ENCODE results near the gene AKAP13. TPM values are rescaled to one million over a fixed set of nuclear protein-coding genes. Genes with fewer than 3 reads are reported as not detected.

AKAP13 gene
- polyA plus RNA-seq, 3 donors, result 47.9 to 99.7 (median 92.6) TPM

GRCh38 chr15:85733416-85733815 is 353.0 kb downstream of the AKAP13 start:
- no peaks in the 10 kb centered on the region for H3K27me3 Mint-ChIP-seq (ENCODE audit: low read depth in 3 of 3)
- H3K4me1 Mint-ChIP-seq, result no peaks in the 10 kb centered on the region

GRCh38 chr15:85737061-85737460 is 356.7 kb downstream of the AKAP13 start:
- H3K79me2 ChIP-seq (ENCODE audit: insufficient read depth, low read length), result peaks cover 6% of the 10 kb centered on the region
- no peaks in the 10 kb centered on the region for H3K4me1 ChIP-seq (ENCODE audit: control insufficient read depth in 1 of 2, insufficient read depth in 2 of 2, low read length in 2 of 2)
- no peak overlapping the region for H3K9ac ChIP-seq (ENCODE audit: insufficient read depth, low read length, poor library complexity, severe bottlenecking)
- no peak overlapping the region for H3K4me2 ChIP-seq (replicated peaks; ENCODE audit: extremely low read depth, low read length, poor library complexity, severe bottlenecking)
- 91% methylated on average over 4 of the region's 6 CpGs for WGBS (ENCODE audit: insufficient coverage)
- Mint-ChIP-seq H3K27me3 (ENCODE audit: low read depth in 3 of 3) (no peaks in the 10 kb centered on the region), H3K4me3 (no peak overlapping the region), H3K27ac (peak overlapping the region in 2 of 7 donors; percentile 32 to 47), H3K9me3 (peaks cover 0 to 8% (median 5%) of the 10 kb centered on the region in 7 donors), H3K4me1 (no peaks in the 10 kb centered on the region), H3K36me3 (peaks cover 83 to 94% of the 10 kb centered on the region in 2 donors)
- no peaks in the 10 kb centered on the region for H3K27me3 ChIP-seq (ENCODE audit: control insufficient read depth in 2 of 2, insufficient read depth in 2 of 2, low read length in 2 of 2)
- no peak overlapping the region for H3K27ac ChIP-seq (ENCODE audit: low read depth in 1 of 2, low read length in 2 of 2)
- H3K9me3 ChIP-seq (replicated peaks in 1 of 2; ENCODE audit: control insufficient read depth in 1 of 2, insufficient read depth in 1 of 2, low read length in 2 of 2), result peaks cover 0 to under 1% of the 10 kb centered on the region in 2 donors
- intact Hi-C loops (cut with micrococcal nuclease), result no loop called here
- no peak for TF ChIP-seq CTCF (IDR thresholded peaks at IDR 0.05)
- peaks cover 96% of the 10 kb centered on the region for H4K20me1 ChIP-seq (ENCODE audit: insufficient read depth, low read length)
- H2AFZ ChIP-seq (ENCODE audit: insufficient read depth, low read depth, low read length, poor library complexity, severe bottlenecking), result no peak overlapping the region
- DNase-seq, result no peak
- H3K4me3 ChIP-seq (replicated peaks in 1 of 3; ENCODE audit: low read depth in 2 of 3, low read length in 3 of 3), result no peak overlapping the region
- H3K36me3 ChIP-seq (replicated peaks in 1 of 2; ENCODE audit: control insufficient read depth in 1 of 2, insufficient read depth in 2 of 2, low read length in 2 of 2), result peaks cover 94 to 98% of the 10 kb centered on the region in 2 donors

More at GRCh38 chr15:85733416-85733815, 353.0 kb downstream of the AKAP13 start:
- no peak overlapping the region for H3K27ac Mint-ChIP-seq
- no peaks in the 10 kb centered on the region for H3K27me3 ChIP-seq (ENCODE audit: control insufficient read depth in 2 of 2, insufficient read depth in 2 of 2, low read length in 2 of 2)
- H3K27ac ChIP-seq (ENCODE audit: low read depth in 1 of 2, low read length in 2 of 2), result no peak overlapping the region
- TF ChIP-seq CTCF (IDR thresholded peaks at IDR 0.05), result no peak
- H3K36me3 ChIP-seq (replicated peaks in 1 of 2; ENCODE audit: control insufficient read depth in 1 of 2, insufficient read depth in 2 of 2, low read length in 2 of 2), result peaks cover 95 to 98% of the 10 kb centered on the region in 2 donors
- no peak for DNase-seq
- no peak overlapping the region for H3K9ac ChIP-seq (ENCODE audit: insufficient read depth, low read length, poor library complexity, severe bottlenecking)
- intact Hi-C loops (cut with micrococcal nuclease), result loop anchor here in 1 of 2 donors (5.0 kb wide), 1 partner anchor 104 kb away; no protein-coding TSS in a partner anchor
- no peak overlapping the region for H3K4me2 ChIP-seq (replicated peaks; ENCODE audit: extremely low read depth, low read length, poor library complexity, severe bottlenecking)
- H4K20me1 ChIP-seq (ENCODE audit: insufficient read depth, low read length), result peaks cover 96% of the 10 kb centered on the region
- no peak overlapping the region for H3K4me3 Mint-ChIP-seq
- peaks cover 87 to 96% of the 10 kb centered on the region in 2 donors for H3K36me3 Mint-ChIP-seq
- no peaks in the 10 kb centered on the region for H3K4me1 ChIP-seq (ENCODE audit: control insufficient read depth in 1 of 2, insufficient read depth in 2 of 2, low read length in 2 of 2)
- peaks cover 6% of the 10 kb centered on the region for H3K79me2 ChIP-seq (ENCODE audit: insufficient read depth, low read length)
- H3K4me3 ChIP-seq (replicated peaks in 1 of 3; ENCODE audit: low read depth in 2 of 3, low read length in 3 of 3), result no peak overlapping the region
- H3K9me3 ChIP-seq (replicated peaks in 1 of 2; ENCODE audit: control insufficient read depth in 1 of 2, insufficient read depth in 1 of 2, low read length in 2 of 2), result peaks cover 0 to 5% of the 10 kb centered on the region in 2 donors
- H2AFZ ChIP-seq (ENCODE audit: insufficient read depth, low read depth, low read length, poor library complexity, severe bottlenecking), result no peak overlapping the region
- peaks cover 0 to 11% (median 8%) of the 10 kb centered on the region in 7 donors for H3K9me3 Mint-ChIP-seq
